ENCODE data around the gene POLR3G.

POLR3G gene

DNA sequence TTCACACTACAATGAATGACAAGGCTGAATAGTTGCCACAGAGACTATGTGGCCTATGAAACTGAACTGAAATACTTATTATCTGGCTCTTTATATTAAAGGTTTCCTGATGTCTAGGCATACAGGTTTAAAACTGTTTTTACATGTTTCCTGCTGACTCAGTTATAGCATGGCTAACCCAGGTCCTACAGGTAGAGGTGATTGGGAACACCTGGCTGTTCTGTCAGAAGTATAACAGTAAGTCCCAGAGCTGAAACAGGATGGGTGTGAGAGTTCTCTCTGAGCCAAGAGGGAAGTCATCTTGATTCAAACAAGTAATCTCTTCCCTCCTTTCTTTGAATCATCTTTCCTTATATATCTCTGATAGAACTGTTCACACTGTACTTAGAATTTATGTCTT is 79.0 kb downstream of the POLR3G start:
- DNase-seq: no peak

DNA sequence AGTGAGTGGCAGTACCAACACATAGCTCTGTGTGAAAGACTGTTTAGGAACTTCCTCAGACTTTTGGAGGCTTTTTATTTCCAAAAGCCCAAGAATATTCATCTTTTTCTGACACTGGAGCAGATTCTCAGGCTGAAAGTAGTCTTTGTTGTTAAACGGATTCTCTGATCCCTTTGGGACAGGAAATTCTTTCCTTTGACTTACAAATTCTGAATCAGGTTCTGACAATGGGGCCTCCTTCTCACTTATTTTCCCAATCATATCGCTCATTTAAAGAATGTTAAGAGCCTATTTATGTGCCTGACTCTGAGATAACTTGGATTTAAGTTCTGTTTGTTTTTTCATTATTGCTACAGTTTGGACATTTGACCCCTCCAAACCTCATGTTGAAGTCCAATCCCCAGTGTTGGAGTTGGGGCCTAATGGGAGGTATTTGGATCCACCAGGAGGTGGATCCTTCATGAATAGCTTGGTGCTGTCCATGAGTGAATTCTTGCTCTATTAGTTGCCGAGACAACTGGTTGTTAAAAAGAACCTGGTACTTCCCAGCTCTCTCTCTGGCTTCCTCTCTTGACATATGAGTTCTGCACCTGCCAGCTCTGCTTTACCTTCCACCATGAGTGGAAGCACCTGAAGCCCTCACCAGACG is 79.8 kb downstream of the POLR3G start:
- no peak for DNase-seq

DNA sequence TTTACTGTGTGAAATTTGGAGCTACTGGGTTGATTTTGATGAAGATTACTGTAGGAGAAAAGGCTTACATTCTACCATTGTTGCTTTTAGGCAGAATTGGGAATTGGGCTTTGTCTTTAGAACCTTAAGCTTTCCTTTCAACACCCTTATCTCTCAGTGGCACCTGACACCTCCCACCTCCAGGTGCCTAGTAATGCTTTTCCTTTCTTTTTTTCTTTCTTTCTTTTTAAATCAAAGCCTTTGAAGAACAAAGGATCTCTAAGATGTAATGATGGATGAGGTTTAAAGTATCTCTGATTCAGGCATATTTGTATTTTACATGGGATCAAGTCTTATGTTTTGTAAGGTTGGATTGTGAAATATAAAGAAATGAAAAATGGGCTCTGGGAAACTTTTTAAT is 81.0 kb downstream of the POLR3G start:
- no peak for DNase-seq

DNA sequence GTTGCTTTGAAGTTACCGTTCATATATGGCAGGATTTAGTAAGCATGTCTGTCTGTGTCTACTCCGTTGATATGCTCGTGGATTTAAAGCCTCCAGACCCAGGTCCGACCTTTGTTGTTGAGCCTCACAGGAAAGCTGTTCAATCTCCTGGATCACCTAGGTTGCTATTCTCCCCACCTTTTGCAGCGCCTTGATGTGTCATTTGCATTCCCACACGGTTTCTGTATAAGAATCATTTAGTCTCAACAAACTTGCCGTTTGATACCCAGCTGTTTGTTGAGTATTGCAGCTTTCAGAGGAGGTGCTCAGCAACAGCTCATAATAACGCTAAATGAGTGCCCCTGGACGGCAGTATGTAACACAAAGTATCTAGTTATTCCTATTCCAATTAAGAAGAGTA is 82.7 kb downstream of the POLR3G start:
- no peak for DNase-seq

DNA sequence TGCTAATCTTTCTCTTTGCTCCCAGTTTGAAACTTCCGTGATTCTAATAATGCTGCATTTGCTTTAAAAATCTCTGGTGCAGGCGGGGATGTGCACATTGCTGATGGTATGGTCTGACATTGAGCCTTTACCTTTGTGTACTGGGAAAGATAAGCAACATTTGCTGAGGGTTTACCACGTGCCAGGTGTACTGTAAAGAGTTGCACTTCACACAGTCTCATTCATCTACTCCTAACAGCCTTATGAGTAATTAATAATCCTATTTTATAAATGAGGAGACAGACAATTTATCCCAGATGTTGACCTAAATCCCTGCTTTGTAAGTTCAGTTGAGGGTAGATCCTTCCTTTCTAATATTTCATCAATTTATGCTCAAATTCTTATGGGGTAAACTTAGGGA is 83.2 kb downstream of the POLR3G start:
- DNase-seq: no peak

DNA sequence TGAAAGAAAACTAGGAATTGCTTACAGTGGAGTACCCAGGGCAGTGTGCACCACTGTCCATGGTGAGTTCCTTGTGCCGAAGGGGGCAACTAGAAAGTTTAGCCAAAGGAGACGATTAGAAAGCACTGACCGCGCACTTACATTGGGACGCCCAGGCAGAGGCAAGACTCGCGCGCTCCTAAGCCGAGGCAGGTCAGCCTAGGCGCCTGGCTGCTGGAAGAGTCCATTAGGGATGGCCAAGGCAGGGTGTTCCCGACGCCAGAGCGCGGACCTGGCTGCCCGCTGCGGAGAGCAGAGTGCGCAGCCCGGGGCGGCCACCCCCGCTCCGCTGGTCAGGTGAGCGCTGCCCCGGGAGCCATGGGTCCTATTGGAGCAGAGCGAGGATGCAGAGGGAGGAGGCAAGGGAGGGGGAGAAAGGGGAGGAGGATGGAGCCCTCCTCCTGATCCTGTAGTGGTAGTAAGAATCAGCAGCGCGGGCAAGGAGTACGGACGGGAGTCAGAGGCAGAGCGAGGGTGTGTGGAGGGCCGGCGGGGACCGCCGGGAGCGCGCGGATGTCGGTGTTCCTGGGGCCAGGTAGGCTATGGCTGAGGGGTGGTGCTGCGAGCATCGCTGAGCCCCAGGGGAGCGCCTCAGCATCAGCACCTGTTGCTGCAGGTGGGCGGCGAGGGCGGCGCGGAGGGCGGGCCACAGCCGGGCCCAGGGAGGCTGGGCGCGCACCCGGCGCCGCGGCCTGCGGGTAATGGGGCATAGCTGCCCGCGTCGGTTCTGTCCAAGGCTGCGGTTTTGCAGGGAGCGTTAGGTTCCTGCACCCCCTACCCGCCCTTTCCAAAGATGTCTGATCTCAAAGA is 83.9 kb downstream of the POLR3G start, which contains the start of gene ADGRV1:
ADGRV1 (plus strand) TSS at position 454 of the 849 bp plus-strand sequence; CDS start at position 553, 99 bp downstream.
- peak; percentile 97 for DNase-seq

DNA sequence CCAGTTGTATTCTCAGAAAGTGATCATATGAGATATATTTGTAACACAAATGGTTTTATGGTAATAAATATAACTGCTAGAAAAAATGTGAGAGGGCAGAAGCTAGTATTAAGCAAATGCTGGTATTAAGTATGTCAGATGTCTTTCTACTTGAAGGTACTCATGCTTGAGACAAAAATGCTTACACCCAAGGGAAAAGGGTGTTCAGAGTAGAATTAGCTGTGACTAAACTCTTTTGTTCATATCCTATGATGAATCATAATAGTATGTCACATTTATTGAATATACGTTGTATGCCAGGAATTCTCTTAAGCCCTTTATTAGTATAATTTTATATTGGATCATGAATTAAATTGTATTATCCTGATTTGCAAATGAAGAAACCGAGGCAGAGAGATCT is 86.1 kb downstream of the POLR3G start:
- no peak for DNase-seq

DNA sequence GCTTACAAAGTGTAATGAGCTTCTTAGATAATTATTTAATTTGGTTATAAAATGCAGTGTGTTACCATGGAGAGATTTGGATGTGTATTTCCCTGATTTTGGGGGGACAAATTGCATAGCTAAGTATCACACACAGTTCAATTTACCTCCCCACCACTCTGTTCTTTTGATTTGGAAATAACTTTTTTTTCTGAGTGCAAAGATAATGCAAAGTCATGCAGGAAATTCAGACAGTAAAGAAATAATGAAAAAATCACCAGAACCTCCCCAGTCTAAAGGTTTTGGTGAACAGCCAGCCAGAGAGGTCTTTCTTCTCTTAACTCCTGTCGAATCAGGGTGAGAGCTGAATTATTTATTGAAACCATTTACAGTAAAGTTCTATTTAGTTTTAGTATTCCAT is 87.1 kb downstream of the POLR3G start:
- DNase-seq: no peak

DNA sequence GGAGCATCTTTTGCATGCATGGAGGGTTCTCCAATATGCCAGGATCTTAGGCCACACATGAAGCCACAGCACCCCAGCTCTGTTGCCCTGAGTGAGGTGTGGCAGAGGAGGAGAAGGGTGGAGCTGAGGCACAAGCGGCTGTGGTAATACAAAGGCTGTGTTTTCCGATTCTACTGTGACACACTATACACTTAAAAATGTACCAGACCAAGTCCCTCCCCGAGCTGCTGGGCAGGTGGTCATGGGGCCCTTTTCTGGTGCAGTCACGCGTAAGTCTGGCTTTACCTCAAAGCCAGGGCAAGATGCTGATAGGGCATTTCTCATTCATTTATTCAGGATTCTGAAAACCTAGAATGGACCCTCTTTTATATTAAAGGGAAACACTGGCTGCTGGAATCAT is 87.7 kb downstream of the POLR3G start:
- peak; percentile 49 for DNase-seq

DNA sequence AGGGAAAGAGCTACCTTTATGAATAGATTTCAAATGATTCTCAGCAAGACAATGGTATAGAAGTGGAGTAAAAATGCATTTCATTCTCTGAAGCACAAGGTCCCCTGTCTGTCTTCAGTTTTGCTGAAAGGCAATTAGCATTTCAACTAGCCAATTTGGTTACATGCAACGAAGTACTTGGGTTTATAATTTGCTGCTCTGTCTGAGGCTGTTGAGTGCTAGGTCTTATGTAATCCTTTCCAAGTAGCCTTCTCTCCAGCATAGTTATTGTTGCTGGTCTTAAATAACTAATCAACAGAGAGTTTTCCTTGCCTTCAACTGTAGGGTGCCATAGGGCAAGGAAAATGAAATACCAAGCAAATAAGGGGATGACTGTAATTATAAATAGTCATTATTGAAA is 88.4 kb downstream of the POLR3G start:
- no peak for DNase-seq
